Hepatocyte (in vitro differentiated cells): ENCODE data around the gene MDGA2. TPM values are rescaled to one million over a fixed set of nuclear protein-coding genes. Genes with fewer than 3 reads are reported as not detected.

Experiments used
- DNase-seq: peaks from one replicate; pipeline ENCODE4 v3.0.0-alpha.2; 2016; ENCODE audit warnings: low spot score
- H2AFZ ChIP-seq: fragments of 200-600 bp; sonication (generic); 2 replicates; pipeline ENCODE4 v1.6.0; 2016; ENCODE audit warnings: antibody characterized with exemption, mild to moderate bottlenecking
- H3K27ac ChIP-seq: fragments of 200-600 bp; sonication (generic); 2 replicates; pipeline ENCODE4 v1.5.1; 2016; ENCODE audit warnings: mild to moderate bottlenecking
- H3K27me3 ChIP-seq: fragments of 200-600 bp; sonication (generic); 2 replicates; pipeline ENCODE4 v1.6.1; 2016
- H3K36me3 ChIP-seq: fragments of 200-600 bp; sonication (generic); replicated peaks from 2 replicates; pipeline ENCODE4 v1.5.1; 2016; ENCODE audit warnings: low read depth; ENCODE audit not compliant: insufficient read depth
- H3K4me1 ChIP-seq: fragments of 200-600 bp; sonication (generic); 2 replicates; pipeline ENCODE4 v1.5.1; 2016; ENCODE audit warnings: mild to moderate bottlenecking, moderate library complexity; ENCODE audit not compliant: insufficient read depth
- H3K4me2 ChIP-seq: fragments of 200-600 bp; sonication (generic); 2 replicates; pipeline ENCODE4 v1.6.0; 2016
- H3K4me3 ChIP-seq: fragments of 200-600 bp; sonication (generic); 2 replicates; pipeline ENCODE4 v1.5.1; 2016; ENCODE audit warnings: mild to moderate bottlenecking
- H3K79me2 ChIP-seq: fragments of 200-600 bp; sonication (generic); 2 replicates; pipeline ENCODE4 v1.6.0; 2017; ENCODE audit warnings: mild to moderate bottlenecking
- H3K9me2 ChIP-seq: fragments of 200-600 bp; sonication (generic); replicated peaks from 2 replicates; pipeline ENCODE4 v1.6.0; 2017; ENCODE audit warnings: mild to moderate bottlenecking; ENCODE audit not compliant: insufficient read depth
- H3K9me3 ChIP-seq: fragments of 200-600 bp; sonication (generic); 2 replicates; pipeline ENCODE4 v1.5.1; 2016; ENCODE audit warnings: low read depth, mild to moderate bottlenecking
- H4K20me1 ChIP-seq: fragments of 200-600 bp; sonication (generic); 2 replicates; pipeline ENCODE4 v1.6.0; 2016; ENCODE audit warnings: mild to moderate bottlenecking; ENCODE audit not compliant: insufficient read depth, poor library complexity, severe bottlenecking
- CTCF ChIP-seq: fragments of 200-600 bp; sonication (generic); IDR thresholded peaks from 2 replicates; pipeline ENCODE4 v1.5.1; 2016; ENCODE audit warnings: antibody characterized with exemption, mild to moderate bottlenecking; ENCODE audit not compliant: poor library complexity
- EZH2 ChIP-seq: fragments of 200-600 bp; sonication (generic); IDR thresholded peaks from 2 replicates; pipeline ENCODE4 v1.6.1; 2016; ENCODE audit warnings: antibody characterized with exemption, mild to moderate bottlenecking, borderline replicate concordance
- EZH2phosphoT487 ChIP-seq: fragments of 200-600 bp; sonication (generic); IDR thresholded peaks from one replicate; pipeline ENCODE4 v1.6.1; 2018; ENCODE audit warnings: antibody characterized with exemption, mild to moderate bottlenecking, low read depth, moderate library complexity; ENCODE audit not compliant: unreplicated experiment, severe bottlenecking
- WGBS: methylation state at CpG from one replicate; pipeline ENCODE4 v1.1.6; 2016; ENCODE audit warnings: low lambda C conversion rate; ENCODE audit errors: missing lambda C conversion rate; 5-methylcytosine and 5-hydroxymethylcytosine counted together
- polyA plus RNA-seq: library from polyadenylated mRNA; unstranded; fragments of >200 nt; fragmentation: Nextera tagmentation; extraction: Ambion mirVana; gene quantifications from 2 replicates; pipeline ENCODE4 v1.2.1, GENCODE V29; 2016
- total RNA-seq: library from RNA; depleted of rRNA; stranded (reverse); fragments of >200 nt; gene quantifications from 2 replicates; pipeline ENCODE4 v1.2.3, GENCODE V29; 2014

MDGA2 gene
- total and polyA plus RNA-seq, 2 experiments from 2014 or later = 0.51 to 0.70 TPM

GRCh38 chr14:47438650-47439140 lies 236.7 kb downstream of the MDGA2 start:
- Histone ChIP-seq H3K9me3 (no peaks in the 10 kb centered on the region), H4K20me1 (no peaks in the 10 kb centered on the region), H3K4me1 (peaks cover 4% of the 10 kb centered on the region), H3K36me3 (no peaks in the 10 kb centered on the region), H3K79me2 (no peaks in the 10 kb centered on the region), H3K4me2 (no peak overlapping the region), H3K27ac (no peak overlapping the region), H2AFZ (no peak overlapping the region), H3K4me3 (no peak overlapping the region), H3K9me2 (no peaks in the 10 kb centered on the region), H3K27me3 (no peaks in the 10 kb centered on the region)
- no peak for TF ChIP-seq CTCF
- no peak for TF ChIP-seq EZH2
- DNase-seq = no peak
- 38% methylated on average over 1 of the region's 1 CpG for whole genome bisulfite sequencing

- WGBS = 90% methylated on average over 1 of the region's 1 CpG
Measured at GRCh38 chr14:47435331-47435965, 240.0 kb downstream of the MDGA2 start.

DNA sequence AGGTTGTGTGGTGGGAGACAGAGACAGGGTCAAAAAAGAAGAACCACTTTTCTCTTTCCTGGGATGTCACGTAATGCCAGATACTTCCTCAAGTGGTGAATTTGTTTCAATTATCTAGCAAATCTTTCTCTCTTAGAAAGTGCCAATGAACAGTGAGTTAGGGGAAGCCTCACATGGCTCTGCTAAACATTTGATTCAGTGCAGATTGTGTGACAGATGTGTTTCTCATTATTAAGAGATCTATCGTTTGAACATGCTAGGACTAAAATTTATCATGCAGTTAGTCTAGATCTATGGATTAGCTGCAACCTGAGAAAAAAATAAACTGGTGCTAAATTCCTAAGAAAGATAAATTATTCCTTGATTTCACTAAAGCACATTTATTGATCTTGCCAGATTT lies 247.8 kb downstream of the MDGA2 start:
- H3K4me1 ChIP-seq = no peaks in the 10 kb centered on the region
- H3K27me3 ChIP-seq = no peaks in the 10 kb centered on the region
- H2AFZ ChIP-seq = no peak overlapping the region
- TF ChIP-seq CTCF = no peak
- no peak for TF ChIP-seq EZH2phosphoT487
- no peak overlapping the region for H3K4me2 ChIP-seq
- DNase-seq = no peak
- no peaks in the 10 kb centered on the region for H3K9me2 ChIP-seq
- no peaks in the 10 kb centered on the region for H3K36me3 ChIP-seq
- no peak overlapping the region for H3K27ac ChIP-seq
- WGBS = 70% methylated on average over 2 of the region's 2 CpGs
- no peaks in the 10 kb centered on the region for H3K79me2 ChIP-seq
- no peaks in the 10 kb centered on the region for H4K20me1 ChIP-seq
- H3K9me3 ChIP-seq = no peaks in the 10 kb centered on the region
- no peak overlapping the region for H3K4me3 ChIP-seq

More at GRCh38 chr14:47435331-47435965, 240.0 kb downstream of the MDGA2 start:
- Histone ChIP-seq H3K4me2 (no peak overlapping the region), H2AFZ (no peak overlapping the region), H3K9me3 (no peaks in the 10 kb centered on the region), H3K27ac (no peak overlapping the region), H3K79me2 (no peaks in the 10 kb centered on the region), H4K20me1 (no peaks in the 10 kb centered on the region), H3K27me3 (no peaks in the 10 kb centered on the region), H3K36me3 (no peaks in the 10 kb centered on the region), H3K4me3 (no peak overlapping the region), H3K4me1 (peaks cover 4% of the 10 kb centered on the region), H3K9me2 (no peaks in the 10 kb centered on the region)
- no peak for DNase-seq
- TF ChIP-seq CTCF (no peak), EZH2phosphoT487 (no peak), EZH2 (no peak)

- H3K27me3 ChIP-seq = no peaks in the 10 kb centered on the region
- no peak for DNase-seq
- no peak overlapping the region for H3K4me2 ChIP-seq
- H3K27ac ChIP-seq = no peak overlapping the region
- H3K36me3 ChIP-seq = no peaks in the 10 kb centered on the region
- no peaks in the 10 kb centered on the region for H3K4me1 ChIP-seq
- no peaks in the 10 kb centered on the region for H3K9me2 ChIP-seq
- H3K4me3 ChIP-seq = no peak overlapping the region
- no peak overlapping the region for H2AFZ ChIP-seq
- WGBS = 60% methylated on average over 4 of the region's 4 CpGs
- TF ChIP-seq EZH2phosphoT487 (no peak), EZH2 (no peak), CTCF (no peak)
- H3K9me3 ChIP-seq = no peaks in the 10 kb centered on the region
- H4K20me1 ChIP-seq = no peaks in the 10 kb centered on the region
- H3K79me2 ChIP-seq = no peaks in the 10 kb centered on the region
Measured at GRCh38 chr14:47425302-47425701, 250.1 kb downstream of the MDGA2 start.
